MCF 10A (cell line): ENCODE measurements around the gene CPEB1. TPM values are rescaled to one million over a fixed set of nuclear protein-coding genes. Genes with fewer than 3 reads are reported as not detected.

Source experiments
- BruUV-seq: library from RNA; stranded (reverse); fragments of 400-500 nt; replicated peaks from 2 replicates; lab custom pipeline; 2021; lab: Mats Ljungman, UMichigan
- CTCF ChIA-PET: fragments of 300-600 bp; sonication (Branson Sonifier 250); formaldehyde crosslinking; extraction: SDS; loops from one replicate; lab custom pipeline; 2021; ENCODE audit warnings: antibody characterized with exemption, inconsistent platforms; lab: Yijun Ruan, JAX
- POLR2A ChIA-PET: fragments of 300-600, 350-650 bp; sonication (Branson Sonifier 250); formaldehyde crosslinking; extraction: SDS; loops from one replicate; lab custom pipeline; 2020; ENCODE audit warnings: antibody characterized with exemption, inconsistent platforms; lab: Yijun Ruan, JAX
- DNase-seq: peaks from one replicate; pipeline ENCODE4 v3.0.0-alpha.2; 2018; ENCODE audit not compliant: unreplicated experiment
- H3K27ac Mint-ChIP-seq: one replicate; pipeline ENCODE4 v1.8.0; 2022; ENCODE audit warnings: mild to moderate bottlenecking, low read depth, mixed read lengths; ENCODE audit not compliant: unreplicated experiment
- H3K27me3 Mint-ChIP-seq: one replicate; pipeline ENCODE4 v1.8.0; 2022; ENCODE audit warnings: mixed read lengths; ENCODE audit not compliant: insufficient read depth, unreplicated experiment
- H3K36me3 Mint-ChIP-seq: one replicate; pipeline ENCODE4 v1.8.0; 2022; ENCODE audit warnings: mild to moderate bottlenecking, moderate library complexity, mixed read lengths; ENCODE audit not compliant: insufficient read depth, unreplicated experiment
- H3K4me1 Mint-ChIP-seq: one replicate; pipeline ENCODE4 v1.8.0; 2022; ENCODE audit warnings: mixed read lengths; ENCODE audit not compliant: insufficient read depth, unreplicated experiment
- H3K4me3 Mint-ChIP-seq: one replicate; pipeline ENCODE4 v1.8.0; 2022; ENCODE audit warnings: mild to moderate bottlenecking, moderate library complexity, mixed read lengths; ENCODE audit not compliant: unreplicated experiment
- H3K9me3 Mint-ChIP-seq: one replicate; pipeline ENCODE4 v1.8.0; 2022; ENCODE audit warnings: mixed read lengths; ENCODE audit not compliant: unreplicated experiment
- CTCF ChIP-seq: fragments of 200-600 bp; IDR thresholded peaks from one replicate; pipeline ENCODE4 v1.8.0; 2022; ENCODE audit warnings: antibody characterized with exemption, mild to moderate bottlenecking; ENCODE audit not compliant: unreplicated experiment
- intact Hi-C: fragments of 100-400 bp; cut with micrococcal nuclease; formaldehyde crosslinking; loops from 2 replicates; pipeline ENCODE4 v1.14.1; 2022
- total RNA-seq: library from RNA; stranded (reverse); gene quantifications from 2 replicates; pipeline ENCODE4 v1.2.3, GENCODE V29; 2022

CPEB1 gene
- total RNA-seq, 1 experiment from 2014 or later = not detected

GRCh38 chr15:82650046-82650670, 3.0 kb upstream of the CPEB1 start:
- CTCF ChIA-PET = interaction anchor here (0.6 to 1.0 kb wide), 3 partner anchors 14 to 187 kb away, joined by 3 read pairs; no protein-coding TSS in a partner anchor
- no peak for DNase-seq
- POLR2A ChIA-PET = interaction anchor here (0.7 kb wide), 1 partner anchor 54 kb away, joined by 3 read pairs; no protein-coding TSS in a partner anchor
- no peaks in the 10 kb centered on the region for H3K4me1 Mint-ChIP-seq
- no peaks in the 10 kb centered on the region for H3K36me3 Mint-ChIP-seq
- H3K9me3 Mint-ChIP-seq = no peaks in the 10 kb centered on the region
- peaks cover 56% of the 10 kb centered on the region for H3K27me3 Mint-ChIP-seq
- no peak overlapping the region for H3K4me3 Mint-ChIP-seq
- TF ChIP-seq CTCF = no peak
- BruUV-seq = no TSS peak
- no peak overlapping the region for H3K27ac Mint-ChIP-seq
- intact Hi-C loops = no loop called here

GRCh38 chr15:82649226-82649999, 2.2 kb upstream of the CPEB1 start:
- TF ChIP-seq CTCF = no peak
- ChIA-PET CTCF (interaction anchor here (0.6 to 0.9 kb wide), 3 partner anchors 14 to 82 kb away, joined by 3 to 4 read pairs (median 3); no protein-coding TSS in a partner anchor), POLR2A (interaction anchor here (0.7 kb wide), 1 partner anchor 12 kb away, joined by 4 read pairs; no protein-coding TSS in a partner anchor)
- Mint-ChIP-seq H3K36me3 (no peaks in the 10 kb centered on the region), H3K4me3 (no peak overlapping the region), H3K4me1 (no peaks in the 10 kb centered on the region), H3K27ac (no peak overlapping the region), H3K9me3 (no peaks in the 10 kb centered on the region), H3K27me3 (peaks cover 56% of the 10 kb centered on the region)
- BruUV-seq = no TSS peak
- intact Hi-C loops = no loop called here
- no peak for DNase-seq

GRCh38 chr15:82648257-82649103, 1.3 kb upstream of the CPEB1 start:
- no peaks in the 10 kb centered on the region for H3K4me1 Mint-ChIP-seq
- H3K36me3 Mint-ChIP-seq = no peaks in the 10 kb centered on the region
- BruUV-seq = no TSS peak
- TF ChIP-seq CTCF = no peak
- CTCF ChIA-PET = interaction anchor here (0.6 kb wide), 1 partner anchor 58 kb away, joined by 4 read pairs; no protein-coding TSS in a partner anchor
- no peak overlapping the region for H3K27ac Mint-ChIP-seq
- no peak for DNase-seq
- H3K9me3 Mint-ChIP-seq = no peaks in the 10 kb centered on the region
- intact Hi-C loops = no loop called here
- POLR2A ChIA-PET = interaction anchor here (0.7 kb wide), 1 partner anchor 13 kb away, joined by 4 read pairs; no protein-coding TSS in a partner anchor
- peaks cover 54% of the 10 kb centered on the region for H3K27me3 Mint-ChIP-seq
- H3K4me3 Mint-ChIP-seq = no peak overlapping the region
